ENCODE measurements around the gene C9orf78. TPM values are rescaled to one million over a fixed set of nuclear protein-coding genes. Genes with fewer than 3 reads are reported as not detected.

The C9orf78 gene
- total RNA-seq, 2 experiments from 2014 or later: 70.0 to 72.3 TPM

- CTCF ChIA-PET: interaction anchor here (1.2 kb wide), 1 partner anchor 9 kb away, joined by 3 read pairs; no protein-coding TSS in a partner anchor
- POLR2A ChIA-PET: interaction anchor here (0.6 to 0.7 kb wide), 2 partner anchors 196 to 969 kb away, joined by 4 read pairs; no protein-coding TSS in a partner anchor
Observed at GRCh38 chr9:129853614-129854013, 18.5 kb upstream of the C9orf78 start.

GRCh38 chr9:129852579-129852978 is 17.5 kb upstream of the C9orf78 start:
- POLR2A ChIA-PET: no interaction called here
- CTCF ChIA-PET: no interaction called here

GRCh38 chr9:129851821-129852220 is 16.7 kb upstream of the C9orf78 start:
- POLR2A ChIA-PET: no interaction called here

DNA sequence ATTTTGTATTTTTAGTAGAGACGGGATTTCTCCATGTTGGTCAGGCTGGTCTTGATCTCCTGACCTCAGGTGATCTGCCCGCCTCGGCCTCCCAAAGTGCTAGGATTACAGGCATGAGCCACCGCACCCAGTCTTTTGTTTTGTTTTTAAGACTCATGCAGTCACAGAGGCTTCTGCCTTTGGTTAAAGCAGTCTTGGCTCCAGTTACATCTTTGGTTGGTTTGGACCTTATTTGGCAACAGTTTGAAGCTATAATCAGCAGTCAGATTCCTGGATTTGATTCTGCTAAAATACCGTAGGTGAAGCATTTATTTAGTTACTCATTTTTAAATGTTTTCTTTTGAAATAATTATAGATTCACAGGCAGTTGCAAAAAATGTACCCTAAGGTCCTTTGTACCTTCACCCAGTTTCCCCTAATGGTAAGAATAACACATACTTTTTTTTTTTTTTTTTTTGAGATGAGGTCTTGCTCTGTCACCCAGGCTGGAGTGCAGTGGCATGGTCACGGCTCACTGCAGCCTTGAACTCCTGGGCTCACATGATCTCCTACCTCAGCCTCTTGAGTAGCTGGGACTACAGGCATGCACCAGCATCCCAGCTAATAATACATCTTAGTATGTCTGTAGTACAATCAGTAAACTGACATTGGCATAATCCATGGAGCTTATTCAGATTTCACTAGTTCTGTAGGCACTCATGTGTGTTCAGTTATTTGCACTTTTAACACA is 15.9 kb upstream of the C9orf78 start:
- ChIA-PET POLR2A (no interaction called here), CTCF (no interaction called here)

More at GRCh38 chr9:129851821-129852220, 16.7 kb upstream of the C9orf78 start:
- CTCF ChIA-PET: interaction anchor here (0.8 kb wide), 1 partner anchor 18 kb away, joined by 3 read pairs; no protein-coding TSS in a partner anchor

DNA sequence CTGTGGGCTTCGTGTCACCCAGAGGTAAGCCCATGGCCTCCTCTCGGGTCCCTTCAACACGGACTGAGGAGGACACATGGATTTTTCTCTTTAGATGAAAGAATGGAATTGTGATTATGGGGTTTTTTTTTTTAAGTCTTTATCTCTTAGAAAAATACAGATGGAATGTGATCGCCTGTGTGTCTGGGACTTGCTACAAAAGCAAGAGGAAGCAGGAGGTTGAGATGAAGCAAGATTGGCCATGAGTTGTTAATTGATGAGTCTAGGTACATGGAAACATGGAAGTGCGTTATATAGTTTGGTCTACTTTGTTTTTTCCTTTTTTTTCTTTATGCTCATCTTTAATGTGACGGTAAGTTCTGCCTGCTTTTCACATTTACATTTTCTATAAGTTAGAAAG is 14.8 kb upstream of the C9orf78 start:
- CTCF ChIA-PET: no interaction called here

DNA sequence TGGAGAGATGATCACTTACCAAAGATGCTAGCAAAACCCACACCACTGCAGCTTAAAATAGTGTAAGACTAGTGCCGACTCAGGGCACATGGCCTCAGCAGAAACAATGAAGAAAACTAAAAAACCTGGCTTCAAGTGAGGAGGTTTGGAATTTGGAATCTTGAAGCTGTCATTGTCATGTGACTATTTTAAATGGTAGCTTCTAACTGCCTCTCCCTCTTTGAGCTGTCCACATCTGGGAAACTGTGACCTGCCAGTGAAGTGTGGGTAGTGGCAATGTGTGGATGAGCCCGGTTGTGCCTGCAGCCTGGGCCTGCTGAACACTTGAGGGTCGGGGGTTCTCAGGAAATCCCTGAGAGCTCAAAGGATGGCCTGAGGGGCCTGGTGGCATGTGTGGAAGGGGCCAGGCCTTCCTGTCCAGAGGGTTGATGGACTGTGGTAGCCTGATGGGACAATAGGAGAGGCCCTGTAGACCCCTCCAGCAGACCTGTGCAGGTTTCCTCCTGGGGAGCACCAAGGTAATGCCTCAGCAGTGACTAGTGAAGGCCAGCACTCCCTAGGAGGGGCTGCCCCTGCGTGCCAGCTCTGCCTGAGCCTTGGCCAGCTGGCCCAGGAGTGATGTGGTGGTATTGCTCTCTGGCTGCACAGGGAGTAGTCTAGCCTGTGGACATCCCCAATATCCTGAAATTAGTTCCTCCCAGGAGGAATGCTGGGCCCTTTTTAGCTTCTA is 13.8 kb upstream of the C9orf78 start:
- ChIA-PET POLR2A (no interaction called here), CTCF (no interaction called here)

More for the DNA sequence above, 14.8 kb upstream of the C9orf78 start:
- POLR2A ChIA-PET: no interaction called here

GRCh38 chr9:129845373-129845772 is 10.3 kb upstream of the C9orf78 start:
- POLR2A ChIA-PET: no interaction called here
- CTCF ChIA-PET: interaction anchor here (0.9 to 1.0 kb wide), 2 partner anchors 22 to 37 kb away, joined by 3 read pairs; no protein-coding TSS in a partner anchor

DNA sequence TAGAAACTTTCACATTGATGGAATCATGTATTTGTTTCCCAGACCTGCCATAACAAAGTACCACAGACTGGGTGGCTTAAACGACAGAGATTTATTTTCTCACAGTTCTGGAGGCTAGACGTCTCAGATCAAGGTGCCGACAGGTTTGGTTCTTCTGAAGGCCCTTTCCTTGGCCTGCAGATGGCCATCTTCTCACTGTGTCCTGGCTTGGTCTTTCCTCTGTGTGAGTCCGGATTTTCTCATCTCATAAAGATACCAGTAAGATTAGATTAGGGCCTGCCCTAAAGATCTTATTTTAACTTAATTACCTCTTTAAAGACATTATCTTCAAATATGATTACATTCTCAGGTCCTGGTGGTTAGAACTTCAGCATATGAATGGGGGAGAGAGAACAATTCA is 6.0 kb upstream of the C9orf78 start:
- ChIA-PET CTCF (no interaction called here), POLR2A (no interaction called here)

DNA sequence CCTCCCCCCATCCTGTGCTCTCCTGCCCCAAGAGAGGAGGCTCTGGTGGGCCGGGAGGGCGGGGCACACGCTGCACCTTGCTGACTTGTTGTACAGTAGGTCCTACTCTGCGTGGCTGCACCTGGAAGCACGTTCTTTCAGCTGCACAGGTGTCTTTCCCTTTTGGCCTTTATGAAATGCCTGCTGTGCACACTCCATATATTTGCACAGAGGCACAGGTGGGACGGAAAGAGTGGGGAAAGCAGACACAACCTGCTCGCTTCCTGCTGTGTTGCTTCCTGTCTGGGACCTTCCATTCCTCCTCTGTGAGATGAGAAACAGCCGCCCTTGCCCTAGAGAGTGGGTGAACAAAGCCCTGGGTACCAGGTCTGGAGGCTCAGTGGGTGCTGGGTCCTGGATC is 5.0 kb upstream of the C9orf78 start:
- ChIA-PET POLR2A (no interaction called here), CTCF (no interaction called here)

DNA sequence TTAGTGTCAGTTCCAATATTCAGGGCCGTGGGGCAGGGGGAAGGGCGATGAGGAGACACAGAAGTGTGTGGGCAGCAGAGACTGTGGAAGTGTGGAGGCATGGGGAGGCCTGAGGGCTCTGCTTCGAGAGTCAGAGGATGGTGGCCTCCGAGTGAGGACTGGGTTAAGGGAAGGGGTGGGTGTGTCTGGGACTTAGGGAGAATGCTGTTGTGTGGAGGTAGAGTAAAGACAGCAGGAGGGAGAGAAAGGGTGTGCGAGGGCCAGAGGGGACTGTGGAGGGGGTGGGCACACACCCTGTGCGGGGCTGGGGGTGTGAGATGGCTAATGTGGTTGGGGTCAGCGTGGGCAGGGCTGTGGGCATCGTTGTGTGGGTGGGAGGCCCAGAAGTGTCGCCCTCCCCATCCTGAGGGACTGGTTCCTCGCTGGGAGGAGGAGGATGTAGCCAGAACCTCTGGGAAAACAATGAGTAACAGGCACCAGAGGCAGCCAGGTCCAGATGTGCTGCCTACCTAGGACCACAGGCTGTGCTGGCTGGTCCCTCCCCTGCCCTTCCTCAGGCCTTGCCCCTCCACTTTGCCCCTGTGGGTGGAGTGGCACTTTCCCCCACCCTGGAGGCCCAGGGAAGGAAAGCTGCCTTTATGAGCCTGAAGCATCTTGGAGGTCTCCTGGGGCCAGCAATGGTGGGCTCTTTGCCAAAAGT is 4.4 kb upstream of the C9orf78 start:
- POLR2A ChIA-PET: interaction anchor here (1.1 kb wide), 1 partner anchor 26 kb away, joined by 5 read pairs; no protein-coding TSS in a partner anchor

DNA sequence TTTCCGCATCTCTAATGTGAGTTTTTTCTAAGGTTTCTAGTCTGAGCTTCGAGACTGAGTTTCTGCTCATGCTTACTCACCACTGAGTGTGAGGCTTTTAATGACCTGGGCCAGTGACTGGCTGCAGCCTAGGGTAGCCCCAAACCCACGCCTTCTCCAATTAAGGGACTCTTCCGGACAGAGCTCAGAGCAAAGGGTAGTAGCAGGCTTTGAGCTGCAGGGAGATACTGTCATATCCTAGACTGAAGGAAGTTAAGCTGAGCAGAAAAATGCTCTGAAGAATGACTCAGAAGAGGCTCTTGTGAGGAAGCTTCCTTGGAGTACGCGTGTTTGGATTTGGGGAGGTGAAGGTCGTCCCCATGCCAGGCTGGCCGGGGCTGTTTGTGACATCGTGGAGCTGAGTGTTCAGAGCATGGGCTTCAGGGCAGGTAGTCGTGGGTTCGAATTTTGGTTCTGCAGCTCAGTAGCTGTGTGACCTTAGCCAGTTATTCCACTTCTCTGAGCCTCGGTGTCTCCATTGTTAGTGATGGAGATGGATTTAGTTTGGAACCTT is 3.7 kb upstream of the C9orf78 start:
- ChIA-PET CTCF (interaction anchor here (0.9 kb wide), 2 partner anchors 26 to 268 kb away, joined by 3 to 5 read pairs; no protein-coding TSS in a partner anchor), POLR2A (interaction anchor here (0.6 to 1.1 kb wide), 2 partner anchors 26 to 28 kb away, joined by 5 to 6 read pairs; no protein-coding TSS in a partner anchor)

More for the DNA sequence above, 4.4 kb upstream of the C9orf78 start:
- CTCF ChIA-PET: interaction anchor here (0.9 kb wide), 1 partner anchor 25 kb away, joined by 5 read pairs; no protein-coding TSS in a partner anchor

DNA sequence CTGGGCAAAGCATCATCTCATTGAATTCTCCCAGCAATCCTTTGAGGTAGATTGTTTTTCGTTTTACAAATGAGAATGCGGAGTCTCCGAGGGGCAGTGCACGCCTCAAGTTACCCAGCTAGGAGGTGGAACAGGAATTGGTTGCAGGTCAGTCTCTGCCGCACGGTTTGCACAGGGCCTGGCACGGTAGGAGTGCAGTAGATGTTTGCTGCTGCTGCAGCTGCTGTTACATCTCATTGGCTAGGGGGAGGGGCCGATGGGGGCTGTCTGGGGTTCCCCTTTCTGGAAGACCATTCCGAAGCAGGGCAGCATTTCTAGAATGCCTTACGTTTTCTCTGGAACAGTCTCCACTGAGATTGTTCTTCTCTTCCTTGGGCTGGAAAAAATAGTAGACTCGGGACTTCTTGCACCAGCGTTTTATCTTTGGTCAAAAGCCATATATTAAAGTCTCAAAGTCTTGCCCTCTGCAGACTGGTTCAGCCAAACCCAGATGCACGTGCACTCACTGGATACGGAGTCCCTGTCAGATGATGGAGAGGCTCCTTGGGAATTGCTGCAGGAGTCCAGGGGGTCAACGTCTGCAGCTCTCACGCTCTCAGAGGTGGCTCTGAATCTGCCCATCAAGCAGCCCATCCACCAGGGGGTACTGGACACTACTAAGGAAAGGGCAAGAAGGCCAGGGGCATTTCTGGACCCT is 1.4 kb upstream of the C9orf78 start:
- ChIA-PET CTCF (interaction anchor here (0.7 to 1.4 kb wide), 6 partner anchors 16 to 188 kb away, joined by 3 to 5 read pairs (median 3); no protein-coding TSS in a partner anchor), POLR2A (interaction anchor here (1.4 kb wide), 1 partner anchor 27 kb away, joined by 4 read pairs; no protein-coding TSS in a partner anchor)

DNA sequence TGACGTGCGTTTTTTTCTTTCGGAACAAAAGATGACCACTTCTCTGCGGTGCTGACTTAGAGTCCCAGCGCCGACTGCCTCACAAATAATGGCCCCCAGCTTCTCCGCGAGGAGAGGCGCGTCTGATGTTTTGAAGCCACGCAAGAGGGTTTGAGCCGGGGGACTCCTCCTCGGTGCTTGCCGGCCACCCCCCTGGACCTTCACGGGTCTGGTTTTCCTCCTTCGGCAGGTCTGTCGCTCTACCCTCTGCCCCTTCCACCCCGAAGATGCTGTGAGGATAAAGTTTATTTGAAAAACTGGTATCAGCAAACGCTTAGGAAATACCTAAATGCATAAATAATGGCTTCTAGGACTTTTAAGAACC is 767 bp upstream of the C9orf78 start:
- POLR2A ChIA-PET: interaction anchor here (1.4 to 1.6 kb wide), 2 partner anchors 12 to 27 kb away, joined by 4 to 7 read pairs; partner anchors contain the start of gene TOR1A
- CTCF ChIA-PET: interaction anchor here (0.6 to 1.4 kb wide), 3 partner anchors 15 to 109 kb away, joined by 3 to 9 read pairs (median 5); no protein-coding TSS in a partner anchor

DNA sequence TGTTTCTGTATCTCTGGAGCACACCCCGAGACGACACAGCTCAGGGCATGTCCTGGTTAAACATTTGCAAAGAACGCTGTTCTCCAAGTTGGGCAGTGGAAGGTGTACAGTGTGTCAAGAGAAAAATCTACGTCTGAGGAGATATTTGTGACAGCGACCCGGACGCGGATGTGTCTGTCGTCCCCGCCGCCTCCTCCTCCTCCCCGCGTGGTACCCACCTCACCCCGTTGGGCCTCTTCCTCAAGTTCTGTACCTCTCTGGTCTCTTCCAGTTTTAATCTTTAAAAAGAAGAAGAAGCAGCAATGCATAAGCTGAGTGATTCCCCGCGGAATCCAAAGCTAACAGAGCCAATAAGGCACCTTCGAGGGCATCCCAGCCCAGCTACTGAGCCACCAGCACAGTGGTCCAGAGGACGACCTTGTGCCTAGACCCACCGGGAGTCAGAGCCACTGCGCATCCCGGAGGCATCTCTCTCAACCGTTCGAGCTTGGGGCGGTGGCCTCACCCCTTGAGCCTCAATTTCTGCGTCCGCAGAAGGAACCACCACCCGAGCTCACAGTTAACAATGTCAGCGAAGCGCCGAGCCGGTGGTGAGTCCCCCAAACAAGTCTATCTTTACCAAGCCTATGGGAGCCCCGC is 467 bp downstream of the C9orf78 start:
- POLR2A ChIA-PET: interaction anchor here (0.6 to 1.6 kb wide), 7 partner anchors 11 to 294 kb away, joined by 3 to 7 read pairs (median 3); partner anchors contain the start of gene TOR1A
- CTCF ChIA-PET: interaction anchor here (0.9 to 1.3 kb wide), 2 partner anchors 25 to 32 kb away, joined by 3 read pairs; no protein-coding TSS in a partner anchor

DNA sequence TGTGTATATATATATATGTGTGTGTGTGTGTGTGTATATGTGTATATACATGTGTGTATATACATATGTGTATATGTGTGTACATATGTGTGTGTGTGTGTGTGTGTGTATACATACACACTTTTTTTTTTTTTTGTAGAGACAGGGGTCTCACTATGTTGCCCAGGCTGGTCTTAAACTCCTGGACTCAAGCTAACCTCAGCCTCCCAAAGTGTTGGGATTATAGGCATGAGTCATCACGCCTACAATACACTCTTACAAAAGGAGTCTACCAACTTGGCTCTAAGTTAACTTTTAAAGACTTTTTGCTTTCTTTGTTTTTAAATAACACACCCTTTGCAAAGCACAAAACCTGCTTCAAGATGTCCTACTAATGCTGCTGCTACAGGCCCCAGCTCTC is 2.1 kb downstream of the C9orf78 start:
- ChIA-PET POLR2A (interaction anchor here (0.6 to 0.7 kb wide), 4 partner anchors 30 to 916 kb away, joined by 3 to 10 read pairs (median 4); no protein-coding TSS in a partner anchor), CTCF (no interaction called here)

DNA sequence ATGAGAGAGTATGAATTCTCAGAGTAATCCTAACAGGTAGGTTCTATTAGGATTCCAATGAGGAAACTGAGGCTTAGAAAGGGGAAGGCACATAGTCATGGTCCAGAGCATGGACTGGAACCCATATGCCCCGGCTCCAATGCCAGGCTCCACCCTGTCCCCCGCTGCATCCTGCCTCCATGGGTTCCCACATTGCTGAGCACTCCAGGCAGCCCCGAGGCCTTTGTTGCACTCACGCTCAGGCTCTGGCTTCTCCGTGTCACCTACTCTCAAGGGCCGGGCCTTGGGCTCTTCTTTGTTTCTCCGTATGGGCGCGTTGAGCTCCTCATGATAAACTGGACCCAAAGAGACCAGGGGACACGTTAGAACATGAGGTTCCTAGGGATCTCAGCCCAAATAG is 6.1 kb downstream of the C9orf78 start:
- ChIA-PET CTCF (interaction anchor here (1.0 kb wide), 1 partner anchor 57 kb away, joined by 3 read pairs; no protein-coding TSS in a partner anchor), POLR2A (no interaction called here)

- ChIA-PET CTCF (interaction anchor here (1.0 kb wide), 1 partner anchor 57 kb away, joined by 3 read pairs; no protein-coding TSS in a partner anchor), POLR2A (no interaction called here)
Observed at GRCh38 chr9:129828051-129828450, 7.0 kb downstream of the C9orf78 start.

GRCh38 chr9:129826759-129827158 is 8.3 kb downstream of the C9orf78 start:
- POLR2A ChIA-PET: interaction anchor here (0.5 to 0.6 kb wide), 2 partner anchors 17 to 60 kb away, joined by 7 to 8 read pairs; no protein-coding TSS in a partner anchor

More at GRCh38 chr9:129826759-129827158, 8.3 kb downstream of the C9orf78 start:
- CTCF ChIA-PET: no interaction called here
